HG02870 (cell line): ENCODE data around the gene MRPS14.
"Not testable (repeated sequence)": the region's sequence is repeated elsewhere in the genome, so short reads cannot be mapped to it uniquely, and the experiment has no call there.

Source experiments
- ATAC-seq: cut with Tn5 transposase; IDR thresholded peaks from one replicate; pipeline ENCODE4 v1.9.1; 2021; ENCODE audit warnings: mild to moderate bottlenecking, moderate library complexity; ENCODE audit not compliant: unreplicated experiment

MRPS14 gene

DNA sequence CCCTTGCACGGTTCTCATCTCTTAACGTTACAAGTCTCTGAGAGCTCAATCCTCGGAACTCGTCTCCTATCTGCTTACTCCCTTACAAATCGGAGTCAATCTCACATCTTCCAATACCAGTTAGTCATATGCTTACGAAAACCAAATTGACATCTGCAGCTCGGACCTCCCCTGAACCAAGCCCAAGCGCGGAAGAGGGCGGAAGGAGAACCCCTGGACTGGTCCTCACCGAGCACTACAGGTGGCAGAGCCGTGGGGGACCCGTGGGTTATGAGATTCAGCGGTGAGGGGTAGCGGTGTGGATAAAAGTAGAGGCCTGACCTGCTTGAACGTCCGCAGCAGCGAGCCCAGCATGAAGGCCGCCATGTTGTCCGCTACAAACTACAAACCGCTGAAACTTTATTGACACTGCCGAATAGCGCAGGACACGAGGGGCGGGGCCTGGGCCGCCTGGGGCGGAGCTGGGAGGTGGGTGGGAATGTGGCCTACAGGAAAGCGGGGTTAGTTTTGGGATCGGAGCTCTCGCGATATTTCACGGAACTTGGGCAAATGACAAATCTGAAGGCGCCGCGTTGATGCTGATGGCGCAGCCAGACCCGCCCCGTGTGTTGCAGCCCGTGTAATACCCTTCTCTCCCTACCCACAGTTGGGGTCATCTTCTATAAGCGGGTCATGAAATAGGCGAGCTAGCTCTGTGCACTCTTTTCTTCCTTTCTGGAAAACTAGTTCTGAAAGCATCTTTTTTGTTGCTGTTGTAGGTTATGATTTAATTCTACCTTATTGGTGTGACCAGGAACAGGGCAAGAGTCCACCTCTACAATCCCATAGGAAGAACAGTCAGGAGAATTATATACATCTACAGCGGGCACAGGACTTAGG lies at the start of gene MRPS14:
Gene MRPS14 (minus strand): TSS at position 383 of the 879 bp plus-strand sequence. CDS start 17 bp downstream, at position 366.
- peak; percentile 86 for ATAC-seq

DNA sequence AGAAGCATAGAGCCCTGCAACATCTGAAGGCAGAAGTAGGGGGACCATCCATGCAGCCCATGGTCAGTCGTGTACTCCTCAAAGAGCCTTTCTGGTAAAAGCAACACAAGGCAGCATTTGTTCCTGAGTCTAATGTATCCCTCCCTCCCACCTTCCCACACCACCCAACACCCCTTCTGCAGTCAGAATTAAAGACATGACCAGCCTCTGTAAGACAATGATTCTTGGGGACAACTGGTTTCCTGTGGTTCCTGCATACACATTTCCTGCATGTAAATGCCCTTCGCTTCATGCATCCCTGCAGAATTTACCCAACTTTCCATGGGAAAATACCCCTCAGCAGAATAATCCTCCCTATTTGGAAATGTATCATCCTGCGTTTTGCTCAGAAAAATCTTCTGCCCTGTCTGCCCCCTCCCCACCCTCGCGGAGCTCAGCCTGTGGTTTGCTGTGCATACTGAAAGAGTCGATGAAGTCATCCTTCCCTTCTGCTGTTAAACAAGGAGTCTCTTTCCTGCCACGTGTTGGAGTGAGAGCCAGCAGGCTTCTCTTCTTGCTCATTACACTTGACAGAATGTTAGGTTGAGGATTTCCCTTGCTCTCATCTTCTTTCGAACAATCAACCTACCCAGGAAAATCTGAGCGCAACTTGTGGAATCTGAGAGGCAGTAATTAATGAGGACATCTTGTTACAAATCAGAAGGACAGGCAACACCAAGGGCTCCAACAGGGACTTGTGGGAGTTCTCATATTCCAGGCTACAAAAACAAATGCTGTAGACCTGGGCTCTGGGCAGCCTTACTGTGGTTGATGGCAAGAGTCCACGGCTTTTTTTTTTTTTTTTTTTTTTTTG lies 49.1 kb upstream of the MRPS14 start:
- ATAC-seq = peak; percentile 65

DNA sequence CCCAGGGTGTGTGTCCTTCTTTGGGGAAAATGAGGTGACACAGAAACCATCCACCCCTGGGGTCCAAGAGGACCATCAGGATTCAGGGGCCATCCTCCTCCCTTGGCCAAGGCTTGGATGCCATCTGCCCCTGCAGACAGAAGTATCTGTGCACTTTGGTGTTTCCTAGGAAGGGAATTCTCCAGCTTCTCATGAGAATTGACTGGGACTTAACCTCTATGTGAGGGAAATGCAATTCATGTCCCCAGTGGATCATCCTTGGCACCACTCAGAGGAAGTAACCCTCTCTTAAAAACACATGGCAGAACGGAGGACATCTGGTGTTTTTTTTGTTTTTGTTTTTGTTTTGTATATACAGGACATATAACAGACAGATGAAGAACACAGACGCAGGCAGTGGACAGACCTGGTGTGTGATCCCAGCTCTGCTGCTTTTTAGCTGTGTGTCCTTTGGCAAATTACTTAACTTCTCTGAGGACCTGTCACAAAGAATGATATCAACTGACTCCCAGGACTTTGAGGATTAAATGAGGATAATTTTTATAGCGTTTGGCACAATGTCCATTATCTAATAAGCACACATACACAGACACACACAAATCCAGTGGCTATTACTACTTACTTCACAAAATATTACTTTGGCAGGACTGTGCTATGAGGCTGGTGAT lies 48.2 kb upstream of the MRPS14 start:
- ATAC-seq = no peak

DNA sequence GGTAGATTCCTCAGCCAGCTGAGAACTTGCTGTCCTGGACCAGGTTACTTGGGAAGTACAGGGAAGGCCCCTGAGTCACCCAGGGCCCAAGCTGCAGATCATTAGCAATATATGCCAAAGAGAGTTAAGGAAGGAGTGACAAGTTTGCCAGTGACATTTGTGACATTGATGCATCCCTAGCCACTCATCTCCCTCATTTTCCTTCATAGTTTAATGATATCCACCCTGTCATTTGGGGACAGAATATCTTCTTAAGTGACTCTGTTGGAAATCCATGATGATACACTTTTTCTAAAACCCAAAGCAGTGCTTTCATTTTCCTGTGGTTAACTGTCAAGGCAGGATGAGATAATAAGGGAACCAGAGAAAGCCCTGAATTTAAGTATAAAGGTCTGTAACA lies 47.6 kb upstream of the MRPS14 start:
- no peak for ATAC-seq

DNA sequence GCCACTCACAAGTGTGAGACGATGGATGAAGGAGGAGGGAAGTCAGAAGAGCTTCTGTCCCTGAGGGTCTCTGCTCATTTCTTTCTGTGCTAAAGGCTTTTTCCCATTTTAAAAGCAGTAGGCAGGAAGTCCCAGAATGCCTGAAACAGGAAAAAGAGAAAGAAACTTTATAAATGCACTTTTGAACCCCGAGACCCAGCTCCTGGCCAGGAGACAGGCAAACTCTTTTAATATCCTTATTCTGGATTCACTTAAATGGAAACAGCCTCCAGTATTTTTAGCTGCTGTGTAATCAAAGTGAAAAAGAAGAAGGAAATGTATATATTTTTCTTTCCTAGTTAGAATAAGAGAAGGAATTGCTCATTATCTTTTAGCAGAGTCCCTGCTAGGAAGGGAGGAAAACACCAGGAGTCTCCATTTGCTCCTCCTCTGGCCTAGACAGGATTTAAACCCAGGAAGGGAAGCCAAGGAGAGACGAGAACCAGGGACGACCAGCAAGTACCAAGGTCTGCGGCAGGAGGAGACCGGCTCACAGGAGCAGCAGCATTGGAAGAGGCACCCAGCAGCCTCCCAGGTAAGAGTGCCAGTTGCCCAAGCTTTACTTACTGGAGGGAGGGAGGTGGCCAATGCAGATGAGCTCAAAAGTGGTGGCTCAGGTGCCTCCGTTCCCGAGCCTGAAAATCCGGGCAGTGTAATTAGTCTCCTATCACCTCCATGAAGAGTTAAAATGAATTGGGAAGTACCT lies 44.3 kb upstream of the MRPS14 start, which contains the start of gene TNN:
Gene TNN (plus strand): TSS at position 472 of the 745 bp plus-strand sequence. CDS start 9,586 bp downstream, outside the sequence.
- no peak for ATAC-seq

DNA sequence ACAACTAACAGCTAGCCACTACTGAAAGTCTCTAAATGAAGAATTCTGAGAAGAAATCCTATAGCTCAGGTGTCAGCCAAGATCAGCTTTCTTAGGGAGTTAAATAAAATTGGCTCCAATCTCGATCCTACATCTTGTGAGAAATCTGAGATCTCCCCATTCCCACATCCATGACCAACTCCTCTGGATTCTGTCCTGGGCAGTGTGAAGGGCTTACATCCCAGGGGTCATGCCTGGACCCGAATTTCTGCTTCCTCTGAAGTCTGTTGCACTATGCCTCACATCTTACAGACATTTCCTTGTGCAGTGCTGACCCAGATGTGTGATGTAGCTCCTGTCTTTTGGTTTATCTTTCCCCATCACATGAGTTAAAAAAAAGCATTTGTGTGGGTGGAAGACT lies 39.6 kb upstream of the MRPS14 start:
- ATAC-seq = no peak

DNA sequence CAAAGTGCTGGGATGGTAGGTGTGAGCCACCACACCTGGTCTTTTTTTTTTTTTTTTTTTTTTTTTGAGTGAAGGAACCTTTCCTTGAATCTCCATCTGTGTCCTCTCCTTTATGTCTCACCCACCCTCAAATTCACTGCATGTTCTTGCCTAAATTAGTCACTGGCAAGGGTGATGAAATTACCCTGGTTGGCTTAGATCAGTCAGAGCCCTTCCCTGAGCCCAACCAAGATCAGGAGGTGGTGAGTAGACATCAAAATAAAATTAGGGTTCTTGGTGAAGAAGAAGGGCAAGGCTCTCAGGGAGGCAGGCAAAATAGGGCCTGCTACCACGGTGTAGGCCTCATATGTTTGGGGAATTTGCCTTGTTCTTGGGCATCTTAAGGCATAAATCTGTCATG lies 39.1 kb upstream of the MRPS14 start:
- no peak for ATAC-seq

DNA sequence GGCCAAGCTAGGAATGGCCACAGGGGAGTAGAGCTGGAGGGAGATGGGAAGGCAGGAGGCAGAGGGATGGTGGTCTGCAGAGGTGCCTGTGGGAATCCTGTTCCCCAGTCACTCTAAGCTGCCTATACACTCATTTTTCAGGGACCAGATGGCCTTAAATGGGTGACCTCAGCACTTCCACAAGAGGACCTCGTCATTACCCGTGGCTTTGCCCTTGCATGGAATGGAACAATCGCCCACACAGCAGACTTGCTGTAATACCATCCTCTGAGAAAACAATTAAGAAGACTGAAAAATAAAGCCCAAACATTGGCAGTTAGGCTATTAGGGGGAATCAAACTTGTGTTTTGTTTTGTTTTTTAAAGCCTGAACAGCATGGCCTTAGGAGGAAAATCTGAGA lies 31.5 kb upstream of the MRPS14 start:
- no peak for ATAC-seq

DNA sequence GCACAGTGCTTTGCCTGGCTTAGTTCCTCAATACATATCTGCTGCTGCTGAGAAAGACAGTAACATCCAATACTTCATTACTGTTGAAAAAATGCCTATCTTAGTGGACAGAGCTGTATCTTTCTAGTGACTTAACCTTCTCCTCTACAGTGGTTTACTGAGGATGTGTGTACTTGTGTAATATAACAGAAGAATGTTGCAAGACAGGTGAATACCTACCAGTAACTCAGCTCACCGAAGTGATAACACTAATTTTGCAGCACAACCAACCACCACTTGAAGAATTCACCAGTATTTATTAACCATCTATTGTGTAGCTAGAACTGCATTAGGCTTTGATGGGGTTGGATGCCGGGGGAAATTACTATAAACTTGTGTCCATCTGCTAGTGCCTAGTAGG lies 27.8 kb upstream of the MRPS14 start:
- no peak for ATAC-seq

DNA sequence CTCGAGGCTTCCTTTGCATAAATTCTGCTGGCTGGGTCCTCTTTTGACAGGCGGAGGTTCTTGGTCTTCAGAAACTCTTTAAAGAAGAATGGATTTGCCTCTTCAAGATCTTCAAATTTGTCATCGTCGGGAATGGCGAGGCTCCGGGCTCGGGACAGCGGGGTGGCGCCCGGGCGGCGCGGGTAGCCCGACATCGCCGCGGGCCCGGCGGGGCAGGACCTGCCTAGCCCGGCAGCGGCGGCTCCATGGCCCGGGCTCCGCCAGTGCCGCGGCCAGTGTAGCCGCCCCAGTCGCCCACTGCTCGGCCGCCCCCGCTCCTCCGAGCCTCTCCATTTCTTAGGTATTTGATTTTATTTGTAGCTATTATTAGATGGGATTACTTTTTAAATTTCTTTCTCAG lies 22.3 kb upstream of the MRPS14 start:
- ATAC-seq = no peak

DNA sequence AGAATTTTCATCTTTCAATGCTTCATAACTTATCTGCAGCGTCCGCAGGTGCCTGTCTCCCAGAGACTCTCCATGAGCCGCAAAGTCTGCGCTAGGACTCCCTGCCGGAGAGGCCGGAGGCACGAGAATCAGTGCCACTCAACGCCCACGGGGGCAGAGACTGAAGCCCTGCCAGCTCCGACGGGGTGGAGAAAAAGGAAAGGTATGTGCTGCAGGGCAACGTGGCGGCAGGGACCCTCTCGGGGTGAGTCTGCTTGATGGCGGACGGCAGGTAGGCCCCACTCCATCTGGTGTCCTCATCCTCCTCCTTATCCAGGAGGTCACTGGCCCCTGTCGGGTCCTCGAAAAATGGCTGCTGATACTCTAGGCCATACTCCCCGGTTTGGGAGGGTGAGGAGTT lies 21.9 kb upstream of the MRPS14 start:
- no peak for ATAC-seq

DNA sequence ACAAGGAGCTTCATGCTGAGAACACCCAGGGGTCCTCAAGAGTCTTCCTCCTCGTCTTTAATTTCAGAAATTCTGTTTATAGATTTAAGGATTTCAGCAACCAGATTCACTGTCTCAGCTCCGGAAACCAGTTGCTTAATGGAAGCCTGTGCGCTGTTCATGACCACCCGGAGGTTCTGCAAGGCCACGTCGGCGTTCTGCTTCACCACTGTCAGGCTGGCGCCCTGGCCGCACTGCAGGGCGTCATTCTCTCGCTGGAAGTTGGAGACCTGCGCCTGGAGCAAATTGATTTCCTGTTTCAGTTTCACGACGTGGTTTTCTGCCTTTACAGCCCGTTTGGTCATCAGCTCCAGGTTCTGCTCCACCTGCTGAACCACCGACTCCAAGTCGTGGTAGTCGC lies 21.4 kb upstream of the MRPS14 start:
- ATAC-seq = not testable (repeated sequence)

DNA sequence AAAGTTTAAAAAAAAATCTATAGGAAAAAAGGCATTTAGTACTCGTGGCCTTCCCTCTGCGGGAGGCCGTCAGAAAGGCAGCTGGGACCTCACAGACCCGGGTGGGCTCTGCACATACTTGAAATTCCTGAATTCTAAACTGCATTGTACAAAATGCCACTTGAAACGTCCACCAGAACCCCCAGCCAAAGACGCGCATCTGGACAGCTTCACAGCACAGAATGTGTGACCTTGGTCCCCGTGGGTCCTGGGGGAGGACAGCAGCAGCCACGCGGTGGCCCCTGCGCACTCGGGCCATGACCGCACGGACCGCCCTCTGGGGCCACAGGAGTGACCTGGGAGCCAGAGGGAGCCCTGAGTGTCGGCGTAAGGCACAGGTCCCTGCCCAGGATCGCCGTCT lies 20.6 kb upstream of the MRPS14 start:
- ATAC-seq = no peak

DNA sequence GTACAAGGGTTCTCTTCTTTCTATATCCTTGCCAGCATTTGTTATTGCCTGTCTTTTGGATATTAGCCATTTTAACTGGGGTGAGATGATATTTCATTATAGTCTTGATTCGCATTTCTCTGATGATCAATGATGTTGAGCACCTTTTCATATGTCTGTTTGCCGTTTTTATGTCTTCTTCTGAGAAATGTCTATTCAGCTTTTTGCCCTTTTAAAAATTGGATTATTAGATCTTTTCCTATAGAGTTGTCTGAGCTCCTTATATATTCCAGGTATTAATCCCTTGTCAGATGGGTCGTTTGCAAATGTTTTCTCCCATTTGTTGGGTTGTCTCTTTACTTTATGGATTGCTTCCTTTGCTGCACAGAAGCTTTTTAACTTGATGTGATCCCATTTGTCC lies 19.4 kb upstream of the MRPS14 start:
- no peak for ATAC-seq

DNA sequence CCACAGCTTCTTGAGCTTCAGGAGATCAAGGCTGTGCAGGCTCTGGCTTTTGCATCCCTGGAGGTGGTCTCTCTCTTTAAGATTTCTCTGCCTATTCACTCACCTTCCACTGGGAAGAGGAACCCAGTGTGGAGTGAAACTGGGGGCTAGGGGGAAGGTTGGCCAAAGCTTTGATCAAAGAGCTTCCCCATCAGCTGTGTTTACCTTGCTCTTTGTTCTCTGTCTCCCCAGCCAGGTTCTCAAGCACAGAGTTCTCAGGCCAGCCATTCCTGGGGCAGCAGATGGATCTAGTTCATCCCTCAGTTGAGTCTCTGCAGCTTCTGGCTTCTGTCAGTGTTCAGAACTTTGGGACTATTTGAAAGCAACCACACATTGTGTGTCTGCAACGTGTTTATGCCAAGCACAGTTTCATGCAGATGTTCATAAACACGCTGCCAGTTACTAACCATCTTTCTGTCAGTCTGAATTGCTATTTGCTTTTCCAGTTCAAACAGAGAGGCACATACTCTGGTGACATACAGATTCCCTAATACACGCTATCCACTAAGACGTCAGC lies 17.2 kb upstream of the MRPS14 start:
- ATAC-seq = no peak

DNA sequence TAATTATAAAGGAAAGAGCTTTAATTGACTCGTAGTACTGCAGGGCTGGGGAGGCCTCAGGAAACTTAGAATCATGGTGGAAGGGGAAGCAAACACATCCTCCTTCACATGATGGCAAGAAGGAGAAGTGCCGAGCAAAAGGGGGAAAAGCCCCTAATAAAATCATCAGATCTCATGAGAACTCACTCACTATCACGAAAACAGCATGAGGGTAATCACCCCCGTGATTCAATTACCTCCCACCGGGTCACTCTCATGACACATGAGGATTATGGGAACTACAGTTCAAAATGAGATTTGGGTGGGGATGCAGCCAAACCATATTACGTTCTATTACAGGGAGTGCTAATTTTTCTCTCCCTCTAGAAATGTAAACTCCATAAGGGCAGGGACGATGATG lies 14.2 kb upstream of the MRPS14 start:
- no peak for ATAC-seq

DNA sequence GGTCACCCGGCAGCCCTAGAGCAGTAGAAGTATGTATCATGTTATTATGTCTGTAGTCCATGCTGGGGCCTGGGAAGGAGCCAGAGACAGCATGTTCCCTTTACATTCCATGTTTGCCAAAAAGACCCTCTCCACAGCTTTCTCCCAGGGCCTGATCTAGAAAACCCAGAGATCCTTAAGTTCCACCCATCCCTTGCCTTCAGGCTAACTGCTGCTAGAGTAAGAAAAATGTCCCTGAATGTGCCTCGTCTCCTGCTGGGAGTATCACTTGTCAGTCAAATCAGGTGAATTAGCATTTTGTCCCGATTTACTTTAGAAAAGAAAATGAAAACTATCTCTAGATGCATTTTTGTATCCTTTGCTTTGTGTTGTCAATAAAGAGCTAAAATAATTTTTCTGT lies 13.3 kb upstream of the MRPS14 start:
- ATAC-seq = no peak

DNA sequence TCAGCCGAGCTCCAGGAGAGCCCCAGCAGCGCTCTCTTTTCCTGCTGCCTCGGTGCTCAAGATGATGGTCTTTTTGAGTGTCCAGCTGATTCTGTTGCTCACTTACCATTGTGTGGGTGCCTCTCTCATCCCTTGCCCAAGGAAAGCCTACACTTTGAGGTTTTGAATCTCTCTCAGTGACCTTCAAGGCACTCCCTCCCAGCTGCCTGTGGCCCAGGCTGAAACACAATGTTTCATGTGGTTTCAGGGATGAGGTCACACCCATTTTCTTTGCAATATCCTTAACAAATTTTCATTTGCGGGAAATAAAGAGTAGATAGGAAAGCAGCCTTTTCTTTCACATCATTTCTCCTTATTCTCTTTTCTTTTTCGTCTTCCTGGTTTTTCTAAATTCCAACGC lies 12.6 kb upstream of the MRPS14 start:
- no peak for ATAC-seq

DNA sequence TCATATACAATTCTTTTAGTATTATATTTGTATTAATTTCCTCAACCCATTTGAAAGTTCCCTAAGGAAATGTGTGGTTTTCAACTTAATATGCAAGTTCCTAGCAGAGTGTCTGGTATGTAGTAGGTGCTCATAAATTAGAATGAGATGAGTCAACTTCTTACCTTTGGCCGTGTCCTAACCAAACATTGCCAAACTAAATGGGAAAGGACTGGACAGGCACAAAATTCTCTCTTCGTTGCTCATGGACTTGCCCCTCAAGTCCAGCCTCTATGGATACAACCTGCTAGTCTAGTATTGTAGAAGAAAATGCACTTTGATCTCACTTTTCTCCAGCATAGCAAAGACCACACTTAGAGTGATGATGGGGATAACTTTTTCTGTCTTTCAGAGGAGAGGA lies 11.6 kb upstream of the MRPS14 start:
- ATAC-seq = no peak

DNA sequence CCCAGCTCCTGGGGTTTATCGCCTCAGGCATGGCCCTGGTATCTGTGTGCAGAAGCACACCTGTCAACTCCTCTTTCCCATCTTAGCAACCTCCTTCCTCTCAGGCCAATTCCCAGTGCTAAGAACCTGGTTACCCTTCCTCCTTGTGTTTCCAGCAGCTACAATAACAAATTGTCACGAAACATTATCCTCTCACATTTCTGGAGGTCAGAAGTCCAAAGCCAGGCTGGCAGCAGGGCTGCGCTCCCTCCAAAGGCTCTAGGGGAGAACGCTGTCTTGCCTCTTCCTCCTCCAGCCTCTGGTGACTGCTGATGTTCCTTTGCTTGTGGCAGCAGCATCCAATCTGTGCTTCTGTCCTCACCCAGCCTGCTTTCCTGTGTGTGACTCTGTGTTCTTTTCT lies 10.7 kb upstream of the MRPS14 start:
- ATAC-seq = no peak
